GM12872 (cell line): ENCODE data around the gene NHEJ1.

Experiments used
- TF ChIP-seq, protein P1 (sequence below): IDR thresholded peaks from 3 replicates; pipeline ENCODE4 v1.5.1; 2011; ENCODE audit warnings: low read depth, mild to moderate bottlenecking, low read length, moderate library complexity; ENCODE audit not compliant: insufficient read depth

NHEJ1 gene

DNA sequence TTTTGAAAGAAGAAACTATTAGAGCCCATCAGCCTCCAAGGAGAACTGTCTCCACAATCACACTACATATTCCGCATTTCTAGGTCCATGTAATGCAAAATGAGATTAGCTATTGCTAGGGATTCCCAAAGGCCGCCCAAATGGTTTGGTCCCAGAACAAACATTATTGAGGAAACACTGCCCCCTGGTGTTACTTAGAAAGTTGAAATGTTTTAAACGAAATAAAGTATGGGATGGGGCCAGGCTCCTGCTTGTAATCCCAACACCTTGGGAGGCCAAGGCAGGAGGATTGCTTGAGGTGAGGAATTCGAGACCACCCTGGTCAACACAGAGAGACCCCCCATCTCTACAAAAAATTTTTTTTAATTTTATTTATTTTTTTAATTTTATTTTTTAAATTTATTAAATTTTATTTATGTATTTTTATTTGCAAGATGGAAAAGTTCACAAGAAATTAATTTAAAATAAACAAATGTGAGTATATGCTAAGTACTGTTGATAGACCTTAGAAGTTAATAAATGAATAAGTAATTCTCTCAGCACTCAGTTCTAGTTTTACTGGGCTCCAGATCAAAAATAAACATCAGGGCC, 5.5 kb downstream of the NHEJ1 start:
- TF ChIP-seq, protein P1, sequence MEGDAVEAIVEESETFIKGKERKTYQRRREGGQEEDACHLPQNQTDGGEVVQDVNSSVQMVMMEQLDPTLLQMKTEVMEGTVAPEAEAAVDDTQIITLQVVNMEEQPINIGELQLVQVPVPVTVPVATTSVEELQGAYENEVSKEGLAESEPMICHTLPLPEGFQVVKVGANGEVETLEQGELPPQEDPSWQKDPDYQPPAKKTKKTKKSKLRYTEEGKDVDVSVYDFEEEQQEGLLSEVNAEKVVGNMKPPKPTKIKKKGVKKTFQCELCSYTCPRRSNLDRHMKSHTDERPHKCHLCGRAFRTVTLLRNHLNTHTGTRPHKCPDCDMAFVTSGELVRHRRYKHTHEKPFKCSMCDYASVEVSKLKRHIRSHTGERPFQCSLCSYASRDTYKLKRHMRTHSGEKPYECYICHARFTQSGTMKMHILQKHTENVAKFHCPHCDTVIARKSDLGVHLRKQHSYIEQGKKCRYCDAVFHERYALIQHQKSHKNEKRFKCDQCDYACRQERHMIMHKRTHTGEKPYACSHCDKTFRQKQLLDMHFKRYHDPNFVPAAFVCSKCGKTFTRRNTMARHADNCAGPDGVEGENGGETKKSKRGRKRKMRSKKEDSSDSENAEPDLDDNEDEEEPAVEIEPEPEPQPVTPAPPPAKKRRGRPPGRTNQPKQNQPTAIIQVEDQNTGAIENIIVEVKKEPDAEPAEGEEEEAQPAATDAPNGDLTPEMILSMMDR, result peak; percentile 38; the same call in 2 of the 3 replicates

DNA sequence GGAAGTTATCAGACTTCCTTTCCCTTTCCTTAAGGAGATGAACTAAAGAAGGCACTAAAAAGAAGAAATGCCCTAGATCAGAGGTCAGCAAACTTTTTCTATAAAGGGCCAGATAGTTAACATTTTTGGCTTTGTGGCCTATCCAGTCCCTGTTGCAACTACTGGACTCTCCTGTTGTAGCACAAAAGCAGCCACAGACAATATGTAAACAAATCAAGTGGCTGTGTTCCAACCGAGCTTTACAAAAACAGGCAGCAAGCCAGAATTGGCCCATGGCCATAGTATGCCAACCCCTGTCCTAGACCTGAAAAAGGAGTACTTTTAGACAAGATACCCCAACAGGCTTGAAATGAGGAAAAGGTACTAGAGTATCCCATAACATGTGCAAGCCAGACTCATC, 10.9 kb downstream of the NHEJ1 start:
- TF ChIP-seq, protein P1, result no peak

DNA sequence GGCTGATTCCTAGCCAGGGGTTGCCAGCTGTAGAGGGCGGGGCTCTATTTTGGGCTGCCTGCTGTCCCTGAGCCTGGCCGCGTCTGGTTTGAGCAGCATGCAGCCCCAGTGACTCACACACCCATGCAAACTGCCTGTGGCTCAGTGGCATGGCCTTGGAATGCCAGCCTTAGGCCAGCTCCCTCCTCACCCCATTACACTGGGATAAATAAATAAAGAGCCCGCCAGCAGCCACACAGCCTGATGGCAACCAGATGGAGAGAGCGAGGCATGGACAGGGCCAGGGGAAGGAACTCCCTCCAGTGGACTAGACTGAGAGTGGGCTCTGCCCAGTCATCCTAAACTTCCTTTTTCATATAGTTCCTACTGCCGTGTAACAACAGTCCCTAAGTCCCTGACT, 18.3 kb downstream of the NHEJ1 start:
- TF ChIP-seq, protein P1, result no peak

DNA sequence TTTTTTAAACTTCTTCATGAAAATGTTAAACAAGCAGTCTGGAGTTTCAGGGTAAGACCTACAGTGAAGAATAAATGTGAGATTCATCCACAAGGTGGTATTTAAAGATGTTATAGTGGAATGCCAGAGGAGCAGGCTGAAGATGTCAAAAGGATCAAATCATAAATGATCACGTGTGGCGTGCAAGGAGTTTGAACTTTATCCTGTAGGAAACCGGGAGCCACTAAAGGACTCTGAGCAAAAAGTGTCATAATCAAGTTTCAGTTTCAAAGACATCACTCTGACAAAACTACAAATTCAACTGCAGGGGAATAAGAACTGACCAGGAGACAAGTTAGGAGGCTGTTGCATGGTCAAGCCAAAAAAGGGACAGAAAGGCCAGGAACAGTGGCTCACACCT, 19.9 kb downstream of the NHEJ1 start:
- TF ChIP-seq, protein P1, result no peak

DNA sequence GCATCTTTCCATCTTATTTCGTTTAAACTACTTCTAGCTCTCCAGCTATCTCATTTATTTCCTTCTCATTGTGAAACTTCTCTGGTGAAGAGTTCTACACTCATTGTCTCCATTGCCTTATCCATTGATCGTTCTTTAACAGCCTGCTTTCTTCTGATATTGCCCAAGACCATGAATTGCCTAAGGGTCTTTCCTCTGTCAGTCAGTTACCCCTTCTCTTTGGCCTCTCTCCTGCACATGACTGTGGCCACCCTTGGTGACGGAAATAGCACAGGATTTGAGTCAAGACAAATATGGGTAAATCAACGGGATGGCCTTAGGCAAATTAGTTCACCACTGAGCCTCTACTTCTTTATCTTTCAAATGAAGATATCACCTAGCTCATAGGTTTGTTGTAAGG, 26.6 kb downstream of the NHEJ1 start:
- TF ChIP-seq, protein P1, result no peak

DNA sequence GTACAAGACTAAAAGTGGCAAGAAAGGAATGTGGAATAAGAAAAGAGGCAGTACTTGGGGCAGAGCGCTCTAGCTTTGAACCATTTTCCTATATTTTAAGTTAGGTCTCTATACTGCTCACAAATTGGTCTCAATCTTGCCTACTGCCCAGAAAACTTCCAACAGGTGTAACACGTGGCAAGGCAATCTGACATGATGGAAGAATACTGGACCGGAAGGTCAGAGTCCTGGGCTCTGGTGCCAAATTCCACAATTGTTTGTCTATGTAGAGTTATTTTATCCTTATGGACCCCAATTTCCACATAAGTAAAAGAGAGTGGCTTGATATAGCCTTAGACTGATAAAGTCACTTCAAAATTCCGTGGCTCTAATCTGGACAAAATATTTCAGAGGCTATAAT, 28.9 kb downstream of the NHEJ1 start:
- TF ChIP-seq, protein P1, result no peak

DNA sequence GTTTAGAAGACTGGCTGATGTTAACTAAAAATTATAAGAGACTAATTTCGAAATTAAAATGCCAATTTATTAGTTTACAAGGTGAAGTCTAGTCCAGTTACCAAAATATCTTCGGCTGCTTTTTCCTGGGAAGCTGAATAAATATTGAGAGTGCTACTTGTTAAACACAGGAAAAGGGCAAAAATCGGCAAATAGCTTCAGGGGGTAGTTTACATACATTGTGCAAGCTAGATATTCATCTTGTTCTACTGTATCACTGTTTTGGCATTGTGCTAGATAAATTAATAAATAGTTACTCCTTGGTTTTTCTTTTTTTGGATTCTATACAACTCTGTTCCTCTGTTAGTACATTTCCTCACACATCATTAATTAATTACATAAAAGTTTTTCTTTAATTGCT, 29.3 kb downstream of the NHEJ1 start:
- TF ChIP-seq, protein P1, result no peak
